DMS53 (cell line): ENCODE measurements around the gene TDRD9.

Experiments used
- DNase-seq: peaks from one replicate; lab custom pipeline; 2025; lab: John Stamatoyannopoulos, UW

TDRD9 gene

GRCh38 chr14:104101651-104102281 lies 173.5 kb downstream of the TDRD9 start:
- DNase-seq = no peak
